H1 (cell line): Measurements from ENCODE around the gene INPP5A. TPM values are rescaled to one million over a fixed set of nuclear protein-coding genes. Genes with fewer than 3 reads are reported as not detected.

ENCODE experiments used
- CTCF ChIA-PET: fragments of 300-600 bp; sonication (Branson Sonifier 250); formaldehyde crosslinking; loops from one replicate; lab custom pipeline; 2021; ENCODE audit not compliant: partially characterized antibody; lab: Charles Lee
- POLR2A ChIA-PET: fragments of 300-600 bp; sonication (Branson Sonifier 250); formaldehyde crosslinking; loops from one replicate; lab custom pipeline; 2021; ENCODE audit warnings: inconsistent platforms; ENCODE audit not compliant: partially characterized antibody; lab: Charles Lee
- DNase-seq, 2 experiments: peaks; one replicate each; pipeline versions ENCODE4 v3.0.0 to v3.0.0-alpha.2; 2010 to 2022; ENCODE audit warnings: low spot score in 2 of 2, low read depth in 1 of 2, mixed read lengths in 1 of 2
- FAIRE-seq: peaks from 2 replicates; lab custom pipeline; 2011; peaks lifted over from hg19 to GRCh38; lab: Jason Lieb, UNC
- H2AFZ ChIP-seq: 2 replicates; pipeline ENCODE4 v1.8.1; 2012; ENCODE audit warnings: low read length, inconsistent platforms
- H2AK5ac ChIP-seq: 2 replicates; pipeline ENCODE4 v1.6.1; 2013; ENCODE audit warnings: low read depth, low read length
- H2BK120ac ChIP-seq: replicated peaks from 2 replicates; pipeline ENCODE3; 2013; ENCODE audit warnings: low read depth, low read length, inconsistent platforms
- H2BK12ac ChIP-seq: 2 replicates; pipeline ENCODE4 v1.6.1; 2013; ENCODE audit warnings: low read depth, low read length
- H2BK15ac ChIP-seq: 2 replicates; pipeline ENCODE4 v1.6.1; 2013; ENCODE audit warnings: low read length
- H2BK20ac ChIP-seq: 2 replicates; pipeline ENCODE4 v1.6.1; 2013; ENCODE audit warnings: low read length
- H2BK5ac ChIP-seq: 2 replicates; pipeline ENCODE4 v1.6.1; 2013; ENCODE audit warnings: low read depth, low read length
- H3K14ac ChIP-seq: 2 replicates; pipeline ENCODE4 v1.6.1; 2013; ENCODE audit warnings: inconsistent platforms; ENCODE audit not compliant: insufficient read length
- H3K18ac ChIP-seq: 2 replicates; pipeline ENCODE4 v1.6.1; 2013; ENCODE audit warnings: low read length; ENCODE audit errors: extremely low read depth
- H3K23ac ChIP-seq: 2 replicates; pipeline ENCODE4 v1.6.1; 2013; ENCODE audit warnings: inconsistent platforms; ENCODE audit not compliant: insufficient read length
- H3K23me2 ChIP-seq: 2 replicates; pipeline ENCODE4 v1.6.1; 2013; ENCODE audit warnings: low read depth, low read length
- H3K27ac ChIP-seq: 2 replicates; pipeline ENCODE4 v1.6.1; 2011; ENCODE audit warnings: low read depth, low read length, inconsistent platforms
- H3K27me3 ChIP-seq, 4 experiments: replicated peaks in 1 of 4; 1 replicate in 1 of 4; 2 replicates in 3 of 4; pipeline versions ENCODE4 v1.6.1 to v1.8.1; 2011 to 2013; ENCODE audit warnings: low read length in 3 of 4, mild to moderate bottlenecking in 3 of 4, inconsistent platforms in 2 of 4, mixed read lengths in 2 of 4, moderate library complexity in 1 of 4; ENCODE audit not compliant: control insufficient read depth in 3 of 4, insufficient read depth in 3 of 4; ENCODE audit errors: extremely low read depth in 1 of 4
- H3K36me3 ChIP-seq, 4 experiments: 2 replicates each; pipeline versions ENCODE4 v1.6.1 to v1.8.1; 2011 to 2013; ENCODE audit warnings: mild to moderate bottlenecking in 4 of 4, low read length in 3 of 4, moderate library complexity in 2 of 4, control low read depth in 1 of 4, inconsistent platforms in 1 of 4; ENCODE audit not compliant: insufficient read depth in 4 of 4, control insufficient read depth in 2 of 4
- H3K4ac ChIP-seq: replicated peaks from 2 replicates; pipeline ENCODE3; 2013; ENCODE audit warnings: low read length, low read depth, mixed read lengths, inconsistent platforms; ENCODE audit not compliant: insufficient read length
- H3K4me1 ChIP-seq, 4 experiments: replicated peaks in 1 of 4; 1 replicate in 1 of 4; 2 replicates in 3 of 4; pipeline versions ENCODE4 v1.6.1 to v1.8.1; 2011 to 2013; ENCODE audit warnings: low read length in 3 of 4, inconsistent platforms in 2 of 4, mixed read lengths in 1 of 4; ENCODE audit not compliant: insufficient read depth in 4 of 4, control insufficient read depth in 3 of 4
- H3K4me2 ChIP-seq, 2 experiments: 2 replicates each; pipeline versions ENCODE4 v1.6.1 to v1.8.1; 2011 to 2013; ENCODE audit warnings: low read depth in 2 of 2, low read length in 2 of 2, control low read depth in 1 of 2, inconsistent platforms in 1 of 2, mild to moderate bottlenecking in 1 of 2; ENCODE audit not compliant: insufficient read depth in 1 of 2
- H3K4me3 ChIP-seq, 4 experiments: fragments of 200-600, 300-600 bp in 1 of 4; sonication (generic), shearing (Covaris generic), sonication (Bioruptor Twin) in 1 of 4; 2 replicates each; pipeline versions ENCODE4 v1.5.1 to v1.8.1; 2011 to 2016; ENCODE audit warnings: low read length in 4 of 4, low read depth in 3 of 4, control low read depth in 2 of 4, inconsistent platforms in 2 of 4, mild to moderate bottlenecking in 2 of 4, mixed read lengths in 1 of 4, moderate library complexity in 1 of 4; ENCODE audit not compliant: insufficient read depth in 2 of 4; ENCODE audit errors: extremely low read depth in 1 of 4
- H3K56ac ChIP-seq: replicated peaks from 2 replicates; pipeline ENCODE3; 2013; ENCODE audit warnings: low read depth, mild to moderate bottlenecking, mixed read lengths, low read length, inconsistent platforms; ENCODE audit not compliant: insufficient read length
- H3K79me1 ChIP-seq: 2 replicates; pipeline ENCODE4 v1.6.1; 2013; ENCODE audit warnings: low read depth, low read length, control low read depth
- H3K79me2 ChIP-seq, 2 experiments: 2 replicates each; pipeline versions ENCODE4 v1.6.1 to v1.8.1; 2012 to 2013; ENCODE audit warnings: low read length in 2 of 2, mild to moderate bottlenecking in 2 of 2, inconsistent platforms in 1 of 2; ENCODE audit not compliant: insufficient read depth in 2 of 2, control insufficient read depth in 1 of 2
- H3K9ac ChIP-seq, 4 experiments: replicated peaks in 1 of 4; 1 replicate in 1 of 4; 2 replicates in 3 of 4; pipeline versions ENCODE4 v1.6.1 to v1.8.1; 2011 to 2013; ENCODE audit warnings: low read depth in 3 of 4, low read length in 3 of 4, control low read depth in 2 of 4, mild to moderate bottlenecking in 2 of 4, moderate library complexity in 2 of 4, inconsistent platforms in 1 of 4; ENCODE audit errors: extremely low read depth in 1 of 4
- H3K9me3 ChIP-seq, 2 experiments: 2 replicates each; pipeline versions ENCODE4 v1.6.1 to v1.8.1; 2012 to 2013; ENCODE audit warnings: mild to moderate bottlenecking in 2 of 2, moderate library complexity in 2 of 2, control low read depth in 1 of 2, inconsistent platforms in 1 of 2, low read depth in 1 of 2, low read length in 1 of 2, mixed read lengths in 1 of 2; ENCODE audit not compliant: insufficient read depth in 2 of 2
- H4K20me1 ChIP-seq, 2 experiments: replicated peaks in 1 of 2; 2 replicates each; pipeline versions ENCODE3 to v1.8.1; 2011 to 2013; ENCODE audit warnings: inconsistent platforms in 2 of 2, low read length in 2 of 2, mild to moderate bottlenecking in 1 of 2; ENCODE audit not compliant: insufficient read depth in 2 of 2, control insufficient read depth in 1 of 2
- H4K5ac ChIP-seq: 2 replicates; pipeline ENCODE4 v1.6.1; 2013; ENCODE audit warnings: low read length, low read depth, mixed read lengths, inconsistent platforms; ENCODE audit not compliant: insufficient read length
- H4K8ac ChIP-seq: 2 replicates; pipeline ENCODE4 v1.8.0; 2013; ENCODE audit warnings: mild to moderate bottlenecking, moderate library complexity, low read length, inconsistent platforms; ENCODE audit not compliant: insufficient read depth; ENCODE audit errors: extremely low read depth
- H4K91ac ChIP-seq: replicated peaks from 2 replicates; pipeline ENCODE3; 2013; ENCODE audit warnings: low read length, mixed read lengths, inconsistent platforms; ENCODE audit not compliant: insufficient read length
- EGR1 ChIP-seq: IDR thresholded peaks from 2 replicates; pipeline ENCODE4 v1.6.1; 2011; ENCODE audit warnings: low read depth, low read length, borderline replicate concordance
- KDM4A ChIP-seq: IDR thresholded peaks from one replicate; pipeline ENCODE4 v1.7.1; 2012; ENCODE audit warnings: low read depth, mild to moderate bottlenecking, moderate library complexity, low read length, inconsistent platforms; ENCODE audit not compliant: severe bottlenecking
- RBBP5 ChIP-seq: IDR thresholded peaks from 2 replicates; pipeline ENCODE4 v1.7.1; 2012; ENCODE audit warnings: low read depth, mild to moderate bottlenecking, inconsistent platforms, low read length, moderate library complexity, borderline replicate concordance
- RFX5 ChIP-seq: IDR thresholded peaks from 2 replicates; pipeline ENCODE4 v1.6.1; 2011; ENCODE audit warnings: low read depth, low read length, improper control_type of control experiment, borderline replicate concordance
- RXRA ChIP-seq: IDR thresholded peaks from 2 replicates; pipeline ENCODE4 v1.6.1; 2011; ENCODE audit warnings: low read depth, mild to moderate bottlenecking, low read length, moderate library complexity; ENCODE audit not compliant: insufficient read depth
- TEAD4 ChIP-seq: IDR thresholded peaks from 2 replicates; pipeline ENCODE4 v1.6.1; 2012; ENCODE audit warnings: low read depth, low read length, inconsistent platforms, mixed read lengths
- ZNF274 ChIP-seq: IDR thresholded peaks from 2 replicates; pipeline ENCODE4 v1.7.0; 2012; ENCODE audit warnings: low read length, borderline replicate concordance; ENCODE audit errors: extremely low read depth
- WGBS, 2 experiments: shearing (Covaris generic) in 1 of 2; methylation state at CpG; one replicate each; pipeline versions ENCODE4 v1.1.6 to v1.1.7; 2013 to 2015; ENCODE audit warnings: low lambda C conversion rate in 2 of 2, mixed read lengths in 2 of 2, inconsistent platforms in 1 of 2, low coverage in 1 of 2, missing lambda C conversion rate in 1 of 2; ENCODE audit not compliant: insufficient replicate concordance in 2 of 2, insufficient coverage in 1 of 2, insufficient read length in 1 of 2; ENCODE audit errors: extremely low coverage in 1 of 2, missing lambda C conversion rate in 1 of 2; 5-methylcytosine and 5-hydroxymethylcytosine counted together
- polyA plus RNA-seq, 7 experiments: library from polyadenylated mRNA; depleted of rRNA in 3 of 7; stranded (reverse) in 5 of 7; unstranded in 2 of 7; fragments of >200 nt in 5 of 7; fragments of 200-250 nt in 2 of 7; gene quantifications; 1 replicate in 5 of 7; 2 replicates in 1 of 7; 4 replicates in 1 of 7; pipeline versions ENCODE4 v1.2.1 to v1.2.3, GENCODE V29; 2011 to 2013; ENCODE audit warnings: missing spikeins in 2 of 7, mixed read lengths in 2 of 7
- total RNA-seq: library from RNA; stranded (reverse); fragmentation: NEBNext Ultra II Directional; extraction: Animal tissue kit (Norgen Biotek cat#: 25700); gene quantifications from 2 replicates; pipeline ENCODE4 v1.2.1, GENCODE V29; 2021
- TF ChIP-seq, protein P1 (sequence below): IDR thresholded peaks from 2 replicates; pipeline ENCODE4 v1.6.1; 2012; ENCODE audit warnings: inconsistent platforms
- TF ChIP-seq, protein P2 (sequence below), 3 experiments: IDR thresholded peaks; 1 replicate in 2 of 3; 2 replicates in 1 of 3; pipeline versions ENCODE4 v1.5.1 to v1.6.1; 2011; ENCODE audit warnings: low read length in 3 of 3, mild to moderate bottlenecking in 3 of 3, inconsistent platforms in 2 of 3, low read depth in 1 of 3, moderate library complexity in 1 of 3; ENCODE audit not compliant: insufficient read depth in 1 of 3; ENCODE audit errors: control extremely low read depth in 1 of 3
- TF ChIP-seq, protein P3 (sequence below): IDR thresholded peaks from 2 replicates; pipeline ENCODE4 v1.6.1; 2011; ENCODE audit warnings: low read depth, mild to moderate bottlenecking, low read length; ENCODE audit not compliant: insufficient read depth

Gene INPP5A
- total and polyA plus RNA-seq, 2 of the 8 experiments (the other 6 are each of a cell fraction or from before 2014, with no cell fraction given) = 19.7 to 27.5 TPM

- Histone ChIP-seq H3K79me2 (no peaks in the 10 kb centered on the region; a peak in 1 of 4 replicates), H3K4me3 (no peak overlapping the region), H2AK5ac (no peak overlapping the region), H4K5ac (no peak overlapping the region), H3K4ac (no peak overlapping the region), H3K27ac (no peak overlapping the region), H4K91ac (no peak overlapping the region), H3K36me3 (no peaks in the 10 kb centered on the region), H3K14ac (no peak overlapping the region), H2BK12ac (no peak overlapping the region), H3K23me2 (peaks cover 12% of the 10 kb centered on the region; the same call in 1 of the 2 replicates), H3K9ac (no peak overlapping the region), H3K27me3 (no peaks in the 10 kb centered on the region; a peak in 1 of 7 replicates), H3K4me1 (peaks cover 5 to 14% (median 9%) of the 10 kb centered on the region in 4 experiments), H3K4me2 (no peak overlapping the region), H2BK15ac (no peak overlapping the region), H2BK20ac (no peak overlapping the region), H3K56ac (no peak overlapping the region), H3K9me3 (no peaks in the 10 kb centered on the region), H4K8ac (no peak overlapping the region), H2BK5ac (no peak overlapping the region), H3K79me1 (no peaks in the 10 kb centered on the region), H2AFZ (no peak overlapping the region), H3K18ac (no peak overlapping the region), H3K23ac (no peak overlapping the region), H4K20me1 (peaks cover 2 to 11% of the 10 kb centered on the region in 2 experiments), H2BK120ac (no peak overlapping the region)
- FAIRE-seq (no peak), DNase-seq (no peak)
- POLR2A ChIA-PET = interaction anchor here (1.8 kb wide), 1 partner anchor 9 kb away, joined by 6 read pairs; no protein-coding TSS in a partner anchor
- 100% methylated on average over 1 of the region's 1 CpG; no CpG with 5 or more reads in 1 of the 2 experiments for WGBS, 2 experiments
- TF ChIP-seq, protein P1, sequence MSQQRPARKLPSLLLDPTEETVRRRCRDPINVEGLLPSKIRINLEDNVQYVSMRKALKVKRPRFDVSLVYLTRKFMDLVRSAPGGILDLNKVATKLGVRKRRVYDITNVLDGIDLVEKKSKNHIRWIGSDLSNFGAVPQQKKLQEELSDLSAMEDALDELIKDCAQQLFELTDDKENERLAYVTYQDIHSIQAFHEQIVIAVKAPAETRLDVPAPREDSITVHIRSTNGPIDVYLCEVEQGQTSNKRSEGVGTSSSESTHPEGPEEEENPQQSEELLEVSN = no peak
- TF ChIP-seq RFX5 (no peak), KDM4A (no peak), ZNF274 (no peak), EGR1 (no peak), RBBP5 (no peak), RXRA (no peak), TEAD4 (no peak)
- TF ChIP-seq, protein P2, sequence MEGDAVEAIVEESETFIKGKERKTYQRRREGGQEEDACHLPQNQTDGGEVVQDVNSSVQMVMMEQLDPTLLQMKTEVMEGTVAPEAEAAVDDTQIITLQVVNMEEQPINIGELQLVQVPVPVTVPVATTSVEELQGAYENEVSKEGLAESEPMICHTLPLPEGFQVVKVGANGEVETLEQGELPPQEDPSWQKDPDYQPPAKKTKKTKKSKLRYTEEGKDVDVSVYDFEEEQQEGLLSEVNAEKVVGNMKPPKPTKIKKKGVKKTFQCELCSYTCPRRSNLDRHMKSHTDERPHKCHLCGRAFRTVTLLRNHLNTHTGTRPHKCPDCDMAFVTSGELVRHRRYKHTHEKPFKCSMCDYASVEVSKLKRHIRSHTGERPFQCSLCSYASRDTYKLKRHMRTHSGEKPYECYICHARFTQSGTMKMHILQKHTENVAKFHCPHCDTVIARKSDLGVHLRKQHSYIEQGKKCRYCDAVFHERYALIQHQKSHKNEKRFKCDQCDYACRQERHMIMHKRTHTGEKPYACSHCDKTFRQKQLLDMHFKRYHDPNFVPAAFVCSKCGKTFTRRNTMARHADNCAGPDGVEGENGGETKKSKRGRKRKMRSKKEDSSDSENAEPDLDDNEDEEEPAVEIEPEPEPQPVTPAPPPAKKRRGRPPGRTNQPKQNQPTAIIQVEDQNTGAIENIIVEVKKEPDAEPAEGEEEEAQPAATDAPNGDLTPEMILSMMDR (IDR thresholded peaks at IDR 0.05; ENCODE audit: control extremely low read depth in 1 of 3, insufficient read depth in 1 of 3, low read depth in 1 of 3, low read length in 3 of 3) = no peak
- TF ChIP-seq, protein P3, sequence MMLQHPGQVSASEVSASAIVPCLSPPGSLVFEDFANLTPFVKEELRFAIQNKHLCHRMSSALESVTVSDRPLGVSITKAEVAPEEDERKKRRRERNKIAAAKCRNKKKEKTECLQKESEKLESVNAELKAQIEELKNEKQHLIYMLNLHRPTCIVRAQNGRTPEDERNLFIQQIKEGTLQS = no peak
- CTCF ChIA-PET = interaction anchor here (1.0 to 1.2 kb wide), 2 partner anchors 48 to 66 kb away, joined by 3 to 4 read pairs; no protein-coding TSS in a partner anchor
These were observed 25.5 kb upstream of the INPP5A start for GRCh38 chr10:132512052-132512442.
